22Rv1 (cell line): Measurements from ENCODE around the gene MYRIP.

Experiments used
- CTCF ChIP-seq: fragments of 450-650 bp; IDR thresholded peaks from 2 replicates; pipeline ENCODE4 v1.5.1; 2017; ENCODE audit warnings: mild to moderate bottlenecking
- ZFX ChIP-seq: fragments of 450-650 bp; IDR thresholded peaks from 2 replicates; pipeline ENCODE4 v1.6.1; 2017; ENCODE audit warnings: antibody characterized with exemption, borderline replicate concordance

DNA sequence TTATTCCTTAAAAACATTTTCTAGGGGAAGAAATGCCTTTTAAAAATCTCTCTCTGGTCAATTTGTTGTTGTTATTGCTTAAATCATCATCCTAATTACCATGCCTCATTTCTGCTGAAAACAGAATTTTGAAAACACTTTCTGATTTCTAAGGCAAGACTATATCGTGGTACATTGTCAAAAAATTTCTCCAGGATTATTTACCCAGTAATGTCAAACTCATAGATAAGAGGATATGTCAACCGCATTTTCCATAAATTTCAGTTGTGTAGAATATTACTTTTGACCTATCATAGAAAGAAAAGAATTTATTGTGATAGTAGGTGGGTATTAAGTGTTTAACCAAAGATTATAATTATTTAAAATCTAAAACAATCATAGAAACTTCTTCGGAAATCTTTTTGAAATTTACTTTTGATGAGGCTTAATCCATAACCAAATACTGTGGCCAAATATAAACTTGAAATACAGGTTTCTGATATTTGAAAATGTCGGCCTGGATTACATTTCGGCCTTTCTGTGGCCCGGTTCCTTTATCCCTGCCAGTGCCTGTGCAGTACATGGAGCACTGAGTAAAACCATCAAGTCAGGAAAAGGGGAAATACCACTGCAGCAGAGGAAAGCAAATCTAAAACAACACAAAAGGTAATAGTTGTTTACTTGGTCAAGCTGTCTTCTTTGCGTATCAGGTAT is 173.4 kb downstream of the MYRIP start:
- no peak for TF ChIP-seq CTCF
- no peak for TF ChIP-seq ZFX
